Renal pelvis (tissue), 4 donors: ENCODE measurements around the gene CCDC127. TPM values are rescaled to one million over a fixed set of nuclear protein-coding genes. Genes with fewer than 3 reads are reported as not detected.

ENCODE experiments used
- DNase-seq: peaks from one replicate; pipeline ENCODE4 v3.0.0-alpha.2; 2013
- polyA plus RNA-seq, 3 donors: library from polyadenylated mRNA; unstranded; fragments of 120-200 nt; gene quantifications; one replicate each; pipeline ENCODE4 v1.2.1, GENCODE V29; 2013; ENCODE audit not compliant: insufficient read length in 3 of 3

CCDC127 gene
- polyA plus RNA-seq, 3 donors, result 14.3 to 19.2 (median 15.9) TPM

- no peak for DNase-seq
These were observed 56.8 kb downstream of the CCDC127 start for GRCh38 chr5:160921-161802.

GRCh38 chr5:160173-160510 is 57.8 kb downstream of the CCDC127 start:
- DNase-seq, result no peak

- DNase-seq, result no peak
These were observed 58.3 kb downstream of the CCDC127 start for GRCh38 chr5:159448-160172.

DNA sequence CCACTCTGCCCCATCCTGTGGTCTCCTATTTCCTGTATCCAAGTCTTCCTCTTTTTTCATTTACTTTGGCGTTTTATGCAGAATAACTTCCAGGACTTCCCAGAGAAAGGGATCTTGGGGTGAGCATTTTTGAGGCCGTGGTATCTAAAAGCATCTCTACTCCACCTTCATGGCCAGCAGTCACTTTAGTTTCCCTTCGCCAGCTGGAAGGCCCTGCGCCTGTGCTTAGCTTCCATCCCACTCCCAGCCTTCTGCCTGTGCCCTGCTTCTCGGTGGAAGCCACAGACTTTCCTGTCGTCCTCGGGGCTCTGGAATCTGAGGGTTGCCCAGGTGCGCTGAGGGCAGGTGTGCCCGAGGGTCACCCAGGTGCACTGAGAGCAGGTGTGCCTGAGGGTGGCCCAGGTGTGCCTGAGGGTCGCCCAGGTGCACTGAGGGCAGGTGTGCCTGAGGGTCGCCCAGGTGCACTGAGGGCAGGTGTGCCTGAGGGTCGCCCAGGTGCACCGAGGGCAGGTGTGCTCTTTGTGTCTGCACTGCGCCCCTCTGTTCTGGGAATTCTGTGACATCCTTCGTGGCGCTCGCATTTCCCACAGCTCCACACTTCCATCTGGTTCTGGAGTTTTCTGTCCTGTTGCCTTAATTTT is 59.0 kb downstream of the CCDC127 start:
- DNase-seq, result no peak

- no peak for DNase-seq
These were observed 60.2 kb downstream of the CCDC127 start for GRCh38 chr5:157801-158200.

DNA sequence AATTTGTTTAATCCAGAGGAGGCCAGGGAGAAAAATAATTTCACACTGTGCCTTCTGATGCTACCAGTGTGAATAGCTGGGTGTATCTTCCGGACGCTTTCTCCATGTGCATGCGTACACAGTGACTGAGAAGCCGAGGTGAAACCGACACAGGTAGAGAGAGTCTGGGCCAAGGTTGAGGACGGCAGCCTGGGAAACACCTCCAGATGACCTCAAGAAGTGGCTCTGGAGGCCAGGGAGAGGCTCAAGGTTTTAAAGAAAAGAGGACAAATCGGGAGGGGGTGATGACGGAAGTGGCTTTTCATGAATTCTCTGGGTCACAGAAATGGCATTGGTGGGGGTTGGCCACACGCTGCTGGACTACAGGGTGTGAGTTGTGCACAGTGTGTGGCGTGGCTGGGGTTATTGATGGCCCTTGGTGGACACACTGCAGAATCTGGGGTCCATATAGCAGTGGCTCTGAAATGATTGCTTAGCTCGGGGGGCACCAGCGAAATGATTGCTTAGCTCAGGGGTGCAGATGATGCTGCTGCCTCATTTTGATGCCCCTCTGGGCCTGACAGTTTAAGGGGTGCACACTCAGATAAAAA is 60.7 kb downstream of the CCDC127 start:
- DNase-seq, result no peak

- no peak for DNase-seq
These were observed 61.4 kb downstream of the CCDC127 start for GRCh38 chr5:156411-157072.

- peak; percentile 64 for DNase-seq
These were observed 62.1 kb downstream of the CCDC127 start for GRCh38 chr5:155651-156410.

GRCh38 chr5:154826-155225 is 63.1 kb downstream of the CCDC127 start:
- DNase-seq, result no peak

GRCh38 chr5:154236-154635 is 63.7 kb downstream of the CCDC127 start:
- DNase-seq, result no peak

DNA sequence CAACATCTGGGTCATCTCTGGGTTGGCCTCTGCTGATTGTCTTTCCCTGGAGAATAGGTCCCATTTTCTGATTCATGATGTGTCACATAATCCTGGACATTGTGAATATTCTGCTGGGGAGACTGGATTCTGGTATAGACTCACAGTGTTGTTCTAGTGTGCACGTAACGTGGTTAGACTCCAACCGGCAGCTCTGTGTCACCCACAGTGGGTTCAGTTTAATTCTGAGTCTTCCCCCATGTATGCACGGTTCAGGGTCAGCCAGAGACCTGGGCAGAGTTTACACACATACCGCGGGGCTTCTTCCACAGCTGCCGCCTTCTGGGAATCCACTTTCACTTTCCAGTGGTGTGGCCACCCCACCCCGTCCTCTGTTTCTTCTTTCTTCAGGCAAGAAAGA is 64.7 kb downstream of the CCDC127 start:
- DNase-seq, result no peak

- DNase-seq, result no peak
These were observed 65.9 kb downstream of the CCDC127 start for GRCh38 chr5:152077-152476.

GRCh38 chr5:150746-151145 is 67.2 kb downstream of the CCDC127 start:
- no peak for DNase-seq

DNA sequence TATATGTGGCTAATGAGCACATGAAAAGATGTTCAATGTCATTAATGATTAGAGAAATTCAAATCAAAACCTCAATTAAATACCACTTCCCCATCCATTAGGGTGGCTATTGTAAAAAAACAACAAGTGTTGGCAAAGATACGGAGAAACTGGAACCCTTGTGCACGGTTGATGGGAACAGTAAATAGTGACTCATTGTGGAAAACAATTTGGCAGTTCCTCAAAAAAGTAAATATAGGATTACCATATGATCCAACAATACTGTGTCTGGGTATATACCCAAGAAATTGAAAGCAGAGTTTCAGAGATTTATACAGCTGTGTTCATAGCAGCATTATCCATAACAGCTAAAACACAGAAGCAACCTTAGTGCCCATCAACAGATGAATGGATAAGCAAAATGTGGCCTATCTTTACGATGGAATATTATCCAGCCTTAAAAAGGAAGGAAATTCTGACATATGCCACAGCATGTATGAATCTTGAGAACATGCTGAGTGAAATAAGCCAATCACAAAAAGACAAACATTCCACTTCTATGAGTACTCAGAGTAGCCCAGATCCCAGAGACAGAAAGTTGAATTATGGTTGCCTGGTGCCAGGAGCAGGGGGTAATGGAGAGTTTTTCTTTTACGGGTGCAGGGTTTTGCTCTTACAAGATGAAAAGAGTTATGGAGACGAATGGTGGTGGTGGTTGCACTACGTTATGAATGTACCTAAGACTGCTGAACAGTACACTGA is 68.0 kb downstream of the CCDC127 start:
- DNase-seq, result no peak

GRCh38 chr5:147751-148150 is 70.2 kb downstream of the CCDC127 start:
- no peak for DNase-seq

Other genes starting within 250 kb of the CCDC127 start
- gene PLEKHG4B, start 126.0 kb downstream of the CCDC127 start, polyA plus RNA-seq, result 10 to 100 TPM; 12.7 to 21.2 (median 15.9) TPM
- under 1 TPM in 2 of 3 donors, not detected in 1; 0.10 TPM for gene LRRC14B, start 26.7 kb downstream of the CCDC127 start, polyA plus RNA-seq
- 100 to 1,000 TPM; 146 to 161 (median 150) TPM for gene SDHA, start 167 bp upstream of the CCDC127 start, polyA plus RNA-seq
- 100 to 1,000 TPM; 124 to 141 (median 135) TPM for gene PDCD6, start 53.5 kb upstream of the CCDC127 start, polyA plus RNA-seq
- 1 to 10 TPM; 2.4 to 3.6 (median 2.8) TPM for gene AHRR, start 103.6 kb upstream of the CCDC127 start, polyA plus RNA-seq
- gene EXOC3, start 225.0 kb upstream of the CCDC127 start, polyA plus RNA-seq, result 10 to 100 TPM; 57.0 to 79.1 (median 66.9) TPM